Hepatocyte (in vitro differentiated cells): Measurements from ENCODE around the gene MAST4.

ENCODE experiments used
- CTCF ChIP-seq: fragments of 200-600 bp; sonication (generic); IDR thresholded peaks from 2 replicates; pipeline ENCODE4 v1.5.1; 2016; ENCODE audit warnings: antibody characterized with exemption, mild to moderate bottlenecking; ENCODE audit not compliant: poor library complexity
- EZH2 ChIP-seq: fragments of 200-600 bp; sonication (generic); IDR thresholded peaks from 2 replicates; pipeline ENCODE4 v1.6.1; 2016; ENCODE audit warnings: antibody characterized with exemption, mild to moderate bottlenecking, borderline replicate concordance
- EZH2phosphoT487 ChIP-seq: fragments of 200-600 bp; sonication (generic); IDR thresholded peaks from one replicate; pipeline ENCODE4 v1.6.1; 2018; ENCODE audit warnings: antibody characterized with exemption, mild to moderate bottlenecking, low read depth, moderate library complexity; ENCODE audit not compliant: unreplicated experiment, severe bottlenecking

- no peak for TF ChIP-seq CTCF
- TF ChIP-seq EZH2phosphoT487, result no peak
- no peak for TF ChIP-seq EZH2
These were observed 455.8 kb downstream of the MAST4 start for GRCh38 chr5:67052034-67052433.
